HCT116 (cell line): ENCODE results near the gene FAM47E.

Experiments
- EZH2 ChIP-seq: fragments of 200-600 bp; sonication (generic); IDR thresholded peaks from 2 replicates; pipeline ENCODE4 v1.6.1; 2017; ENCODE audit warnings: antibody characterized with exemption, mixed run types
- FOSL1 ChIP-seq: IDR thresholded peaks from 2 replicates; pipeline ENCODE4 v1.6.1; 2012; ENCODE audit warnings: low read depth
- JUND ChIP-seq: IDR thresholded peaks from 2 replicates; pipeline ENCODE4 v1.6.1; 2012
- POLR2A ChIP-seq: IDR thresholded peaks from 2 replicates; pipeline ENCODE4 v1.7.0; 2011; ENCODE audit warnings: borderline replicate concordance; ENCODE audit not compliant: insufficient read depth, insufficient read length; ENCODE audit errors: extremely low read depth
- SIN3A ChIP-seq: IDR thresholded peaks from 2 replicates; pipeline ENCODE4 v1.6.1; 2012; ENCODE audit warnings: low read depth
- ZNF274 ChIP-seq: fragments of 200-500 bp; sonication (Bioruptor generic); IDR thresholded peaks from 2 replicates; pipeline ENCODE4 v1.6.1; 2014; ENCODE audit warnings: mild to moderate bottlenecking, low read depth, low read length, inconsistent platforms
- TF ChIP-seq, protein P1 (sequence below), 3 experiments: fragments of 200-600 bp in 1 of 3; sonication (generic) in 1 of 3; IDR thresholded peaks in 2 of 3; conservative IDR thresholded peaks in 1 of 3; 2 replicates each; pipeline ENCODE4 v1.5.1; 2012 to 2017; ENCODE audit warnings: low read depth in 2 of 3, low read length in 2 of 3, antibody characterized with exemption in 1 of 3, borderline replicate concordance in 1 of 3, control low read depth in 1 of 3, mild to moderate bottlenecking in 1 of 3, mixed read lengths in 1 of 3, mixed run types in 1 of 3, moderate library complexity in 1 of 3; ENCODE audit not compliant: insufficient read depth in 1 of 3
- TF ChIP-seq, protein P2 (sequence below): IDR thresholded peaks from 2 replicates; pipeline ENCODE4 v1.6.1; 2012
- TF ChIP-seq, protein P3 (sequence below): IDR thresholded peaks from 2 replicates; pipeline ENCODE4 v1.6.1; 2011; ENCODE audit warnings: mild to moderate bottlenecking, low read length, moderate library complexity; ENCODE audit not compliant: insufficient replicate concordance; ENCODE audit errors: extremely low read depth

DNA sequence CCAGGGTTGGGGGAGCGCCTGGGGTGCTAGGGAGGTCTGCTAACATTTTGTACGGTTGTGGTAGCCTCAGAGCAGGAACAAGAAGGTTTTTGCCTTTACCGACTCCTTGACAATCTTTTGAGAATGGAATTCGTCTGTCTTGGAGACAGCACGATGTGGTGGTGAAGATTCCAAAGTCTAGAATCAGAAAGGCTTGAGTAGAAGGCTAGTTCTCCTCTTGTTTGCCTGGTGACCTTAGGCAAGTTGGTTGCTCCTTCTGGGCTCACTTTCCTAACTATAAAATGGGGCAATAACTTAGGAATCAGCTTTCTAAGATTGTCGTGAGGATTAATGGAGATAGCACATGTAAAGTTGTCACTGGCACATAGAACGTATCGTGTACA is 741 bp downstream of the FAM47E start:
- no peak for TF ChIP-seq EZH2
- TF ChIP-seq, protein P1, sequence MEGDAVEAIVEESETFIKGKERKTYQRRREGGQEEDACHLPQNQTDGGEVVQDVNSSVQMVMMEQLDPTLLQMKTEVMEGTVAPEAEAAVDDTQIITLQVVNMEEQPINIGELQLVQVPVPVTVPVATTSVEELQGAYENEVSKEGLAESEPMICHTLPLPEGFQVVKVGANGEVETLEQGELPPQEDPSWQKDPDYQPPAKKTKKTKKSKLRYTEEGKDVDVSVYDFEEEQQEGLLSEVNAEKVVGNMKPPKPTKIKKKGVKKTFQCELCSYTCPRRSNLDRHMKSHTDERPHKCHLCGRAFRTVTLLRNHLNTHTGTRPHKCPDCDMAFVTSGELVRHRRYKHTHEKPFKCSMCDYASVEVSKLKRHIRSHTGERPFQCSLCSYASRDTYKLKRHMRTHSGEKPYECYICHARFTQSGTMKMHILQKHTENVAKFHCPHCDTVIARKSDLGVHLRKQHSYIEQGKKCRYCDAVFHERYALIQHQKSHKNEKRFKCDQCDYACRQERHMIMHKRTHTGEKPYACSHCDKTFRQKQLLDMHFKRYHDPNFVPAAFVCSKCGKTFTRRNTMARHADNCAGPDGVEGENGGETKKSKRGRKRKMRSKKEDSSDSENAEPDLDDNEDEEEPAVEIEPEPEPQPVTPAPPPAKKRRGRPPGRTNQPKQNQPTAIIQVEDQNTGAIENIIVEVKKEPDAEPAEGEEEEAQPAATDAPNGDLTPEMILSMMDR (IDR thresholded peaks at IDR 0.05 in 2 of 3, conservative IDR thresholded peaks at IDR 0.05 in 1 of 3; ENCODE audit: borderline replicate concordance in 1 of 3, insufficient read depth in 1 of 3, low read depth in 2 of 3, low read length in 2 of 3) = no peak
- TF ChIP-seq SIN3A = no peak
- TF ChIP-seq, protein P2, sequence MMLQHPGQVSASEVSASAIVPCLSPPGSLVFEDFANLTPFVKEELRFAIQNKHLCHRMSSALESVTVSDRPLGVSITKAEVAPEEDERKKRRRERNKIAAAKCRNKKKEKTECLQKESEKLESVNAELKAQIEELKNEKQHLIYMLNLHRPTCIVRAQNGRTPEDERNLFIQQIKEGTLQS = no peak
- no peak for TF ChIP-seq POLR2A
- TF ChIP-seq, protein P3, sequence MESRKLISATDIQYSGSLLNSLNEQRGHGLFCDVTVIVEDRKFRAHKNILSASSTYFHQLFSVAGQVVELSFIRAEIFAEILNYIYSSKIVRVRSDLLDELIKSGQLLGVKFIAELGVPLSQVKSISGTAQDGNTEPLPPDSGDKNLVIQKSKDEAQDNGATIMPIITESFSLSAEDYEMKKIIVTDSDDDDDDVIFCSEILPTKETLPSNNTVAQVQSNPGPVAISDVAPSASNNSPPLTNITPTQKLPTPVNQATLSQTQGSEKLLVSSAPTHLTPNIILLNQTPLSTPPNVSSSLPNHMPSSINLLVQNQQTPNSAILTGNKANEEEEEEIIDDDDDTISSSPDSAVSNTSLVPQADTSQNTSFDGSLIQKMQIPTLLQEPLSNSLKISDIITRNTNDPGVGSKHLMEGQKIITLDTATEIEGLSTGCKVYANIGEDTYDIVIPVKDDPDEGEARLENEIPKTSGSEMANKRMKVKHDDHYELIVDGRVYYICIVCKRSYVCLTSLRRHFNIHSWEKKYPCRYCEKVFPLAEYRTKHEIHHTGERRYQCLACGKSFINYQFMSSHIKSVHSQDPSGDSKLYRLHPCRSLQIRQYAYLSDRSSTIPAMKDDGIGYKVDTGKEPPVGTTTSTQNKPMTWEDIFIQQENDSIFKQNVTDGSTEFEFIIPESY = no peak
- TF ChIP-seq JUND = no peak
- no peak for TF ChIP-seq FOSL1
- TF ChIP-seq ZNF274 = no peak
